IMR-90 (cell line): ENCODE data around the gene CGA.

Source experiments
- BHLHE40 ChIP-seq: fragments of 150-350 bp; IDR thresholded peaks from 2 replicates; pipeline ENCODE4 v1.6.1; 2016; ENCODE audit warnings: mild to moderate bottlenecking, low read depth, low read length
- CTCF ChIP-seq: conservative IDR thresholded peaks from 2 replicates; pipeline ENCODE4 v1.5.1; 2012; ENCODE audit warnings: mild to moderate bottlenecking, low read depth, low read length, improper control_type of control experiment
- ELK1 ChIP-seq: fragments of 150-350 bp; IDR thresholded peaks from 2 replicates; pipeline ENCODE4 v1.6.1; 2016; ENCODE audit warnings: low read depth, mild to moderate bottlenecking, low read length, moderate library complexity, borderline replicate concordance
- FOS ChIP-seq: fragments of 150-350 bp; IDR thresholded peaks from 2 replicates; pipeline ENCODE4 v1.6.1; 2016; ENCODE audit warnings: low read depth, low read length
- MAFK ChIP-seq: IDR thresholded peaks from 2 replicates; pipeline ENCODE4 v1.6.1; 2012; ENCODE audit warnings: low read depth, low read length, improper control_type of control experiment
- MAZ ChIP-seq: IDR thresholded peaks from 2 replicates; pipeline ENCODE4 v1.6.1; 2012; ENCODE audit warnings: low read depth, mild to moderate bottlenecking, low read length, improper control_type of control experiment, moderate library complexity, borderline replicate concordance
- MXI1 ChIP-seq: IDR thresholded peaks from 2 replicates; pipeline ENCODE4 v1.6.1; 2012; ENCODE audit warnings: low read depth, mild to moderate bottlenecking, low read length, moderate library complexity, borderline replicate concordance
- NFE2L2 ChIP-seq: fragments of 150-350 bp; IDR thresholded peaks from 2 replicates; pipeline ENCODE4 v1.6.1; 2016; ENCODE audit warnings: low read depth, mild to moderate bottlenecking, low read length
- POLR2A ChIP-seq: IDR thresholded peaks from 2 replicates; pipeline ENCODE4 v1.6.1; 2012; ENCODE audit warnings: mild to moderate bottlenecking, low read depth, low read length
- RAD21 ChIP-seq: IDR thresholded peaks from 2 replicates; pipeline ENCODE4 v1.6.1; 2012; ENCODE audit warnings: low read length, improper control_type of control experiment
- RFX5 ChIP-seq: IDR thresholded peaks from 2 replicates; pipeline ENCODE4 v1.8.0; 2012; ENCODE audit warnings: low read depth, mild to moderate bottlenecking, low read length, moderate library complexity
- SMC3 ChIP-seq: fragments of 150-350 bp; IDR thresholded peaks from 2 replicates; pipeline ENCODE4 v1.6.1; 2016; ENCODE audit warnings: low read depth, mild to moderate bottlenecking, antibody characterized with exemption, low read length, moderate library complexity
- USF2 ChIP-seq: fragments of 150-350 bp; IDR thresholded peaks from 2 replicates; pipeline ENCODE4 v1.6.1; 2017; ENCODE audit warnings: mild to moderate bottlenecking, antibody characterized with exemption, low read length, low read depth

- TF ChIP-seq RAD21 (no peak), CTCF (no peak), MXI1 (no peak), NFE2L2 (no peak), SMC3 (no peak), RFX5 (no peak), MAZ (no peak), POLR2A (no peak), ELK1 (no peak), MAFK (no peak), FOS (no peak), USF2 (no peak), BHLHE40 (no peak)
Measured at GRCh38 chr6:87110636-87111035, 15.7 kb upstream of the CGA start.
